ENCODE measurements around the gene GAS6.
"Not testable (repeated sequence)": the region's sequence is repeated elsewhere in the genome, so short reads cannot be mapped to it uniquely, and the experiment has no call there.

The GAS6 gene
- total RNA-seq, result 2.1 to 7.3 reads per million in 2 experiments

DNA sequence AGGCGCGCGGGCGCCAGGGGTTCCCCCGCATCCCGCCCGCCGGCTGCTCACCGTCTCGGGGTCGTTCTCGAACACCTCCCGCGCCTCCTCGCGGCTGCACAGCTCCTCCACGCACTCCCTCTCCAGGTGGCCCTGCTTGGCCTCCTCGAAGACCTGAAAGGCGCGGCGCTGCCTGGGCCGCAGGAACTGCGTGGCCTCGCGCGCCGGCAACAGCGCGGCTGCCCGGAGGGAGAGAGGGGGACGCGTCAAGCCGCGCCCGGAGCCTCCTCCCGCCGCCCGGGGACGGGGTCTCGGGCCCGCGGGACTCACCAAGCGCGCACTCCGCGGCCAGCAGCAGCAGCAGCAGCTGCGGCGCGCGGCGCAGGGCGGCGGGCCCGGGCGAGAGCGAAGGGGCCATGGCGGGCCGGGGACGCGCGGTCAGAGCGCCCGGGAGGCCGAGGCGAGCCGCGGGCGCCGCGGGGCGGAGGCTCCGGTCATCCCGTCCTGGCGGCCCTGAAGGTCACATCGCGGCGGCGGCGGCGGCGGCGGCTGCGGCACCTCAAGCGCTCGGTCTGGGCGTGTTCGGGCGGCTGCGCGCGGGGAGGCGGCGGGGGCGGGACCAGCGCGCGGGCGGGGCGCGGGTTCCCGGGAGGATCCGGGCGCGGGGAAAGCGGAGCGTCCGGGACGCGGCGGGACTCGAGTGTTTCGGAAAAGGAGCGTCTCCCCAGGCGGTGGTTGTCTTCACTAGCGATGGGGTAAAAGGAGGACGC is at the start of gene GAS6:
TSS of gene GAS6 (minus strand) at position 553 of the 749 bp plus-strand sequence. CDS start at position 397, 156 bp downstream.
- no peak for DNase-seq (ENCODE audit: low read depth)

- not testable (repeated sequence) for DNase-seq (ENCODE audit: low read depth)
These were observed 49.5 kb upstream of the GAS6 start for GRCh38 chr13:113913408-113913807.

DNA sequence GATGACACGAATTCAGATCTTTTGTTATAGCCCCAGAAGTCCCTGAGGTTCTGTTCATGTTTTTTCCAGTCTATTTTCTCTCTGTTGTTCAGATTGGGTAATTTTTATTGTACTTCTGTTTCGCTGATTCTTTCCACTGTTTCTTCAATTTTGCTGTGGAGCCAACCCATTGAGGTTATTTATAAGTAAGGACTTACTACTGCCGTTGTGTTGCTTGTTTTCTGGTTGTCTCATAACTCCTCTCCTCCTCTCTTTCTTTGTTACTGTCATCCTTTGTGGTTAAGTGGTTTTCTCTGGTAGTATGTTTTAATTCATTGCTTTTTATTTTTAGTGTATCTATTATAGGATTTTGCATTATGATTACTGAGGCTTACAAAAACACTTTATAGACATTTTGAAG is 48.7 kb upstream of the GAS6 start:
- no peak for DNase-seq (ENCODE audit: low read depth)

DNA sequence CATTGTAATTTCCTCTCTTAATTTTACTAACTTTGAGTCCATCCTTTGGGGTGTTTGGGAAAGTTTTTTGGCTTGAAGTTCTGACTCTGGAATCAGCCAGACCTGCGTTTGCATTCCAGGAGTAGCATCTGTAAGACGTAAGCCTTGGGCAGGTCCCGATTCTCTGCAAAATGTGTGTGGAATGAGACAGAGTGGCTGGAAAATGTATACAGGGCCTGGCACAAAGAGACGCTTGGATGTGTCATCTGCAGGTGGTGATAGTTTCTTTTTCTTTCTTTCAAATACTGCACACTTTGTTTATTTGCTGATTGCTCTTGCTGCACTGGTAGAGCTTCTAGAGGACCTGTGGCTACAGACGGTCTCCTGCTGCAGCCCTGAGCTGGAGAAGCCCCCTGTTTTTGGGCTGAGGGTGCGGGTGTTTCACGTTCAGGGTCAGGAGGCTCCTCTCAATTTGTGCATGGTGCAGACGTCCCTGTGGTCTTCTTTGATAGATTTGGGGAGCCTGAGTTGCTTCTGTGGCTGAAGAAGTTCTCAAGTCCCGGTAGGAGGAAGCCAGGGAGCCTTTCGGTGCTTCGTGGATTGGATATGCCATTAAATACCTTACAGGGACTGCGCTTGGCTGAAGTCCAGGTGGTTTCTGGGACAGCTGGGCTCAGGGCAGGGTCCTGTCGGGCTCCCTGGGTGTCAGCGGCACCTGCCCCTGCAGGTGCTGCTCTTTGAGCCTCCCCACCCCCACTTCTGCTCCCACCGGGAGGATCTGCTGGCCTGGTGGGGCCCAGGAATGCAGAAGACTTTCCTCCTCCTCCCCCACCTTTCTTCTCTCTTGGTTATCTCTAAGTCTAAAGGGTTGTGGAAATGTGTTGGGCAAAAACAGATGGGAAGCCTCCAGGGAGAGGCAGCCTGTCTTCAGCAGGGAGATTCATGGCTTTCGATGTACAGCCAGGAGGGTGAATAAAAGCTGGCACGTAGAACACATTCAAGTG is 44.0 kb upstream of the GAS6 start:
- DNase-seq (ENCODE audit: low read depth), result no peak

GRCh38 chr13:113906571-113906970 is 42.7 kb upstream of the GAS6 start:
- DNase-seq (ENCODE audit: low read depth), result no peak

- DNase-seq (ENCODE audit: low read depth), result no peak
These were observed 42.1 kb upstream of the GAS6 start for GRCh38 chr13:113905942-113906341.

GRCh38 chr13:113905018-113905417 is 41.1 kb upstream of the GAS6 start:
- DNase-seq (ENCODE audit: low read depth), result no peak

GRCh38 chr13:113904411-113904810 is 40.5 kb upstream of the GAS6 start:
- DNase-seq (ENCODE audit: low read depth), result peak; percentile 16

GRCh38 chr13:113903912-113904311 is 40.0 kb upstream of the GAS6 start:
- no peak for DNase-seq (ENCODE audit: low read depth)

DNA sequence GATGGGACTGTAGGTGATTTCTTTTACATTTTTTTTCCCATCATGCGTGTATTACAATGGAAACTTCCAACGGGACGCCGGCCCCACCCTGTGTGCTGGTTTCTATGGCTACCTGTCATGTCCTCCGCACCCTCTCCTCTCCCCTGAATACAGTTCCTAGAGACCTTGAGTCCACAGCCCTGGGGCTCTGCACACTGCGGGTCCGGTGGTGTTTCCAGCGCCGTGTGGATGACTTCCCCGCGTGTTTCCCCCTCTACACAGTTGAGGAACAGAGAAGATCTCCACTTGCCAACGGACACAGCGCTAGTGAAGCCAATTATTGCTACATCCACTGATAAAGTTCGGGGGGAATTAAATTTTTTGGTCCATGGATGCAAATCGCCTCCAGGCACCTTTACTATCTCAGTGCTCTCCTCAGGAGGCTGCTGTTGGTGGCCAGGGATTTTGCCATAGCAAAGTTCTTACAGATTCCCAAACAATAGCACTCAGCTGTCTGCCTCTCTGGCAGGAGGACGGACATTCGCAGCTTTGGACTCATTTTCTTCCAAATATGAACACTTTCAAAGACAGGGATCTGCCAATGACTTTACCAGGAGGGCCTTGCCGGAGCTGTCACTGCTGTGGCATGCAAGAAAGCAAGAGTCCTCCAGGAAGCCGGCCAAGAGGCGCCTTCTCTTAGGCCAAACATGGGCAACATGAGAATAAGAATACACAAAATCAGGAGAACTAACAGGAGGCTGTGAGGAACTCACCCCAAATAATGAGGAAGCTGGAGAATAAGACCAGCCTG is 39.3 kb upstream of the GAS6 start:
- DNase-seq (ENCODE audit: low read depth), result no peak

- no peak for DNase-seq (ENCODE audit: low read depth)
These were observed 38.6 kb upstream of the GAS6 start for GRCh38 chr13:113902481-113902880.

GRCh38 chr13:113901642-113902041 is 37.8 kb upstream of the GAS6 start:
- no peak for DNase-seq (ENCODE audit: low read depth)

GRCh38 chr13:113901231-113901630 is 37.4 kb upstream of the GAS6 start:
- DNase-seq (ENCODE audit: low read depth), result no peak

DNA sequence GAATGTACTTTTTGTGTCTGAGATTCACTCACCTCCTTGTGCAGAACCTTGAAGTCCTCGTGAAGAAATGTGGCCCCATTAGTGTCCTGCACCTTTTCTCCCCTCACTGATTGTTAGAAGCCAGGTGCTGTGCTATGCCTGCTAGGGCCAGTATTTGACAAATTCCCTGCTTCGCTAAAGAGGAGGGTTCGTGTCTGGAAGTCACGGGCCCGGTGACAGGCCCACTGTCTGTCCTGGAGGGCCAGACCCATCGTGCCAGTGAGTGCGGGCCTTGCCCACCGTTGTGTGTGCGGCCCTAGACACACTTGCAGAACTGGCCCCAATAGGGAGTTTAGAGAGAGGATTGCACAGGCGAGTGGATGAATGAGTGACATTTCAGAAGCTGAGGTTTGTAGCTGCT is 36.8 kb upstream of the GAS6 start:
- no peak for DNase-seq (ENCODE audit: low read depth)

GRCh38 chr13:113898391-113898790 is 34.5 kb upstream of the GAS6 start:
- DNase-seq (ENCODE audit: low read depth), result no peak

DNA sequence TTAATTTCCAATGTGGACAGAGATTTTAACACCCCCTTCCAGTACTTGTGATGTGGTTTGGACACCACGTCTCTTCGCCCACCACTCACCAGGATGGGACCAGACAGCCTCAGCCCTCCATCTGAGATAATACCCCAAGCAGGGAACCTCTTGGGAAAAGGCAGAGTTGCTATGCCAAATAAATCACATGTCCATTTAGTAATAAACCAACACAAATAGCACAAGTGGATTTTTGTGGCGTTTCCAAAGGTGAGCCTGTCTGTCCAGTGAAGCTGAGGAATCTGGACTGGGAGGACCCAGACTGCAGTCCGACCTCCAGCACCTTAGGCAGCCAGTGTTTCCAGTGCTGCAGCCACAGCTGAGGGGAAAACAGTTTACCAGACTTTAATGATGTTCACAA is 34.1 kb upstream of the GAS6 start:
- DNase-seq (ENCODE audit: low read depth), result no peak

DNA sequence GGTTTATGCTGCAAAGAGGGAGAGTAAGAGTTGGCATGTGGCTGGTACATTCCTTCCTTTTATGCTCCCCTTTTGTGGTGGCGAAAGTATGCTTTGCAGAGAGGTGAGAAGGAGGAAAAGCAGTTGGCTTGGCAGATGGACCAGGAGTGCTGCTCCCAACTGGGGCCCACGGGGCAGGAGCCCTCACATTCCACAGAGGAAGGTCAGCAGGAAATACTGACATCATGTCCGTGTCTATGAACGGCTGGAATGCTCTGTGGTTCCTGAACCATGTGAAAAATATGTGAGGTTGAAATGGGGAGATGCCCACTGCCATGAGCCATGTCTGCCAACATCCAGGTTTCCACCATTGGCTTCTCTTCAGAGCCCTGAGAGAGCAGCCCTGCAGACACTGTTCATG is 33.3 kb upstream of the GAS6 start:
- no peak for DNase-seq (ENCODE audit: low read depth)

DNA sequence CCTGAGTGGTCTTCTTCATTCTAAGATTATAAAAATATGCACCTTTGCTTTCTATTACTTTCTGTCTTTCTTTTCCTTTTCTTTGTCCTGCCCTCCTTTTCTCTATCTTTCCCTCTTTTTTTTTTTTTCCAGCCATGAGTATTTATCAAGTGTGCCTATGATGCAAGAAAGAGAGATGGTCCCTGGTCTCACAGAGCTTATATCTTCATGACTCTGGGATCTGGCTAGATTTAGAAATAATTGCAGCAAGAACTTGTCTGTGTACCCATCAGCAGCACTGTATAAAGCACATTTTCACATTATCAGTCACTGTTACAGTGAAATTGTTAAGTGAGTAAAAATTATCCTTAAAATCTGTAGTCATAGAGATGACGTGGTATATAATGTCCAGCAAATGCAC is 31.6 kb upstream of the GAS6 start:
- DNase-seq (ENCODE audit: low read depth), result no peak

DNA sequence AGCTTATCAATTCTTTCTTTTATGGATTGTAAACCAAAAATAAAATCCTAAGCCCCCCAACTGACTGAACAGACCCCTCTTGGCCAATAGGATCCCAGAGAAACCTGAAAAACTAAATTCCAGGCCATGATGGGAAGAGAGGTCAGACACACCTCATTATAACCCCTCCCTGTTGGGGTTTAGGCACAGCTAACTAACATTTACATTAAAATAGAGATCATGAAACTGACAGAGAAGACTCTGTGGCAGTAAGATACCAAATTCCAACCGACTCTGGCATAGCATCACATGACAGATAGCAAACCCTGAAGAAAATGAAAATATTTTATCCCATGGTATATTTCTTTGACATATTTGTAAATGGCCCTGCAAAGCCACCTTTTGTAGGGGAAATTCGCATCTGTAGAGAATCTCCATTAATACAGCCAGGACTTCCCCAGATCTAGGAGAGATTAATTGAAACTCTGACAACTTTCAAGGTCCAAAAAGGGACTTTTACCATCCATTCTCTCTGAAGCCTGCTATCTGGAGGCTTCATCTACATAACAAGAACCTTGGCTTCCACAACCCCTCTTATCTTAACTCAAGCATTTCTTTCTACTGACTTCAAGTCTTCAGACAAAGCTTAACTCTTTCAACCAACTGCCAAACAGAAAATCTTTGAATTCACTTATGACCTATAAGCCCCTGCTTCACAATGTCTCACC is 27.1 kb upstream of the GAS6 start:
- no peak for DNase-seq (ENCODE audit: low read depth)

DNA sequence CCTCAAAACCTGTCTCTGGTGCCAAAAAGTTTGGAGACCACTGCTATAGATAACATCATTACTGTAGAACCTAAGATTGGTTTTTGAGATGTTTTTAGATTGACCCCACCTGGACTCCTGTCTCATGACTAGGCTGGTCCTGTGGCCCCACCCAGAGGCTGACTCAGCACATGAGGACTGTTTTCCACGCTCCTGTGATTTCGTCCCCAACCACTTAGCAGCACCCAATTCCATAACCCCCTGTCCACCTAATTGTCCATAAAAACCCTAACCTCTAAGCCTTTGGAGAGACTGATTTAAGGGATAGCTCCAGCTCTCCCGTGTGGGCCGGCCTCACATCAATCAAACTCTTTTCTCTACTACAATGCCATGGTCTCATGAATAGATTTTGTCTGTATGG is 25.6 kb upstream of the GAS6 start:
- DNase-seq (ENCODE audit: low read depth), result no peak

GRCh38 chr13:113888701-113889330 is 24.9 kb upstream of the GAS6 start:
- no peak for DNase-seq (ENCODE audit: low read depth)
